Uterus (tissue), 2 donors: ENCODE measurements around the gene ZNF428.

Source experiments
- POLR2A ChIP-seq, 2 donors: fragments of 450-650 bp; IDR thresholded peaks; one replicate each; pipeline ENCODE4 v1.6.1; 2016; ENCODE audit warnings: antibody characterized with exemption in 2 of 2, mild to moderate bottlenecking in 1 of 2, moderate library complexity in 1 of 2
- TF ChIP-seq, protein P1 (sequence below), 4 experiments: fragments of 200-600 bp in 2 of 4; fragments of 450-650 bp in 2 of 4; sonication (generic) in 2 of 4; IDR thresholded peaks; one replicate each; pipeline ENCODE4 v1.5.1; 2016 to 2019; ENCODE audit warnings: antibody characterized with exemption in 4 of 4, mild to moderate bottlenecking in 2 of 4, moderate library complexity in 1 of 4

DNA sequence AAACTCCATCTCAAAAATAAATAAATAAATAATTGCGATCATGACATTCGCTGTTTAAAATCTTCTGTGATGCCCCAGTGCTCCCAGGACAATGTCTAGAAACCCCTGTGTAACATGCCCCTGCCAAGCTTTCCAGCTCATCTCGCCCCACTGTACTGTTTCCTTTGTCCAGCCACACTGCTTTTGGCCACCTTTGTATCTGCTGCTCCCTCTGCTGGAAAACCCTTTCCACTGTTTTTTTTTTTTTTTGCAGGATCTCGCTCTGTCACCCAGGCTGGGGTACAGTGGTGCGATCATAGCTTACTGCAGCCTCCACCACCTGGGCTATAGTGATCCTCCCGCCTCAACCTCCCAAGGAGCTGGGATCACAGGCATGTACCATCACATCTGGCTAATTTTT is 43.1 kb upstream of the ZNF428 start:
- TF ChIP-seq, protein P1, sequence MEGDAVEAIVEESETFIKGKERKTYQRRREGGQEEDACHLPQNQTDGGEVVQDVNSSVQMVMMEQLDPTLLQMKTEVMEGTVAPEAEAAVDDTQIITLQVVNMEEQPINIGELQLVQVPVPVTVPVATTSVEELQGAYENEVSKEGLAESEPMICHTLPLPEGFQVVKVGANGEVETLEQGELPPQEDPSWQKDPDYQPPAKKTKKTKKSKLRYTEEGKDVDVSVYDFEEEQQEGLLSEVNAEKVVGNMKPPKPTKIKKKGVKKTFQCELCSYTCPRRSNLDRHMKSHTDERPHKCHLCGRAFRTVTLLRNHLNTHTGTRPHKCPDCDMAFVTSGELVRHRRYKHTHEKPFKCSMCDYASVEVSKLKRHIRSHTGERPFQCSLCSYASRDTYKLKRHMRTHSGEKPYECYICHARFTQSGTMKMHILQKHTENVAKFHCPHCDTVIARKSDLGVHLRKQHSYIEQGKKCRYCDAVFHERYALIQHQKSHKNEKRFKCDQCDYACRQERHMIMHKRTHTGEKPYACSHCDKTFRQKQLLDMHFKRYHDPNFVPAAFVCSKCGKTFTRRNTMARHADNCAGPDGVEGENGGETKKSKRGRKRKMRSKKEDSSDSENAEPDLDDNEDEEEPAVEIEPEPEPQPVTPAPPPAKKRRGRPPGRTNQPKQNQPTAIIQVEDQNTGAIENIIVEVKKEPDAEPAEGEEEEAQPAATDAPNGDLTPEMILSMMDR (IDR thresholded peaks at IDR 0.05), result no peak
- TF ChIP-seq POLR2A (IDR thresholded peaks at IDR 0.05), result no peak
